MM.1S (cell line): Measurements from ENCODE around the gene SLC1A2.

Experiments
- DNase-seq: peaks from one replicate; pipeline ENCODE4 v3.0.0-alpha.2; 2015
- H2AFZ ChIP-seq: fragments of 300-600 bp; sonication (generic); 2 replicates; pipeline ENCODE4 v1.6.0; 2016; ENCODE audit warnings: antibody characterized with exemption, low read length
- H3F3A ChIP-seq: fragments of 300-600 bp; sonication (generic); 2 replicates; pipeline ENCODE4 v1.6.1; 2016; ENCODE audit warnings: mild to moderate bottlenecking, antibody characterized with exemption, low read length, moderate library complexity, mixed read lengths; ENCODE audit not compliant: insufficient read depth
- H3K27ac ChIP-seq: fragments of 300-600 bp; sonication (generic); 2 replicates; pipeline ENCODE4 v1.5.1; 2016; ENCODE audit warnings: mild to moderate bottlenecking, low read length
- H3K27me3 ChIP-seq: fragments of 300-600 bp; sonication (generic); replicated peaks from 2 replicates; pipeline ENCODE4 v1.6.0; 2016; ENCODE audit warnings: low read length; ENCODE audit not compliant: insufficient read depth
- H3K36me3 ChIP-seq: fragments of 300-600 bp; sonication (generic); replicated peaks from 2 replicates; pipeline ENCODE4 v1.6.1; 2016; ENCODE audit warnings: mild to moderate bottlenecking, low read length, mixed read lengths; ENCODE audit not compliant: insufficient read depth
- H3K4me1 ChIP-seq: fragments of 300-600 bp; sonication (generic); 2 replicates; pipeline ENCODE4 v1.6.1; 2016; ENCODE audit warnings: low read length, mixed read lengths
- H3K4me2 ChIP-seq: fragments of 300-600 bp; sonication (generic); 2 replicates; pipeline ENCODE4 v1.6.0; 2016; ENCODE audit warnings: low read depth, low read length
- H3K4me3 ChIP-seq: fragments of 300-600 bp; sonication (generic); 2 replicates; pipeline ENCODE4 v1.5.1; 2016; ENCODE audit warnings: low read length, mixed read lengths
- H3K79me2 ChIP-seq: fragments of 300-600 bp; sonication (generic); 2 replicates; pipeline ENCODE4 v1.6.1; 2016; ENCODE audit warnings: mixed run types, low read length, mixed read lengths
- H3K9ac ChIP-seq: fragments of 300-600 bp; sonication (generic); 2 replicates; pipeline ENCODE4 v1.6.1; 2016; ENCODE audit warnings: low read length, mixed read lengths
- H3K9me2 ChIP-seq: fragments of 300-600 bp; sonication (generic); replicated peaks from 2 replicates; pipeline ENCODE4 v1.6.1; 2016; ENCODE audit warnings: mild to moderate bottlenecking, low read length, mixed read lengths; ENCODE audit not compliant: insufficient read depth
- H3K9me3 ChIP-seq: fragments of 300-600 bp; sonication (generic); replicated peaks from 2 replicates; pipeline ENCODE4 v1.6.1; 2016; ENCODE audit warnings: mild to moderate bottlenecking, low read length, mixed read lengths; ENCODE audit not compliant: insufficient read depth
- H4K20me1 ChIP-seq: fragments of 300-600 bp; sonication (generic); 2 replicates; pipeline ENCODE4 v1.6.1; 2016; ENCODE audit warnings: mild to moderate bottlenecking, low read length, moderate library complexity, mixed read lengths; ENCODE audit not compliant: insufficient read depth
- CTCF ChIP-seq: fragments of 300-600 bp; sonication (generic); IDR thresholded peaks from 2 replicates; pipeline ENCODE4 v1.5.1; 2016; ENCODE audit warnings: antibody characterized with exemption, low read length, mixed read lengths
- EZH2 ChIP-seq: fragments of 300-600 bp; sonication (generic); optimal IDR thresholded peaks from 2 replicates; pipeline ENCODE3; 2017; ENCODE audit warnings: low read depth, mild to moderate bottlenecking, antibody characterized with exemption, low read length, mixed read lengths
- EZH2phosphoT487 ChIP-seq: fragments of 300-600 bp; sonication (generic); IDR thresholded peaks from 2 replicates; pipeline ENCODE4 v1.6.1; 2018; ENCODE audit warnings: antibody characterized with exemption, low read length

Gene SLC1A2

GRCh38 chr11:35326266-35326879 lies 93.0 kb downstream of the SLC1A2 start:
- no peak for TF ChIP-seq CTCF
- TF ChIP-seq EZH2: no peak
- TF ChIP-seq EZH2phosphoT487: no peak
- no peak overlapping the region for H3K9ac ChIP-seq
- H3K4me3 ChIP-seq: no peak overlapping the region
- H2AFZ ChIP-seq: no peak overlapping the region
- peaks cover 16% of the 10 kb centered on the region for H3K4me1 ChIP-seq
- no peak overlapping the region for H3K27ac ChIP-seq
- H4K20me1 ChIP-seq: no peaks in the 10 kb centered on the region
- no peaks in the 10 kb centered on the region for H3K36me3 ChIP-seq
- no peaks in the 10 kb centered on the region for H3K9me2 ChIP-seq
- no peaks in the 10 kb centered on the region for H3K9me3 ChIP-seq
- H3F3A ChIP-seq: no peaks in the 10 kb centered on the region
- no peak overlapping the region for H3K4me2 ChIP-seq
- no peak for DNase-seq
- H3K79me2 ChIP-seq: no peaks in the 10 kb centered on the region
- no peaks in the 10 kb centered on the region for H3K27me3 ChIP-seq

- no peak overlapping the region for H3K27ac ChIP-seq
- H3K9ac ChIP-seq: no peak overlapping the region
- no peak overlapping the region for H3K4me2 ChIP-seq
- no peak overlapping the region for H3K4me3 ChIP-seq
- H3K36me3 ChIP-seq: no peaks in the 10 kb centered on the region
- TF ChIP-seq EZH2phosphoT487: no peak
- TF ChIP-seq EZH2: no peak
- no peak for TF ChIP-seq CTCF
- H3K4me1 ChIP-seq: 0 out of 2 replicates have a peak, but pooled peaks cover 2% of the 10 kb centered on the region
- no peaks in the 10 kb centered on the region for H3F3A ChIP-seq
- no peaks in the 10 kb centered on the region for H3K79me2 ChIP-seq
- no peak overlapping the region for H2AFZ ChIP-seq
- DNase-seq: no peak
- no peaks in the 10 kb centered on the region for H3K9me2 ChIP-seq
- H3K9me3 ChIP-seq: no peaks in the 10 kb centered on the region
- H4K20me1 ChIP-seq: no peaks in the 10 kb centered on the region
- no peaks in the 10 kb centered on the region for H3K27me3 ChIP-seq
These were observed 94.4 kb downstream of the SLC1A2 start for GRCh38 chr11:35324981-35325380.

GRCh38 chr11:35324183-35324886 lies 95.0 kb downstream of the SLC1A2 start:
- H3K9ac ChIP-seq: no peak overlapping the region
- no peak overlapping the region for H2AFZ ChIP-seq
- no peak overlapping the region for H3K4me3 ChIP-seq
- no peaks in the 10 kb centered on the region for H4K20me1 ChIP-seq
- no peaks in the 10 kb centered on the region for H3K27me3 ChIP-seq
- H3F3A ChIP-seq: no peaks in the 10 kb centered on the region
- TF ChIP-seq CTCF (no peak), EZH2 (no peak), EZH2phosphoT487 (no peak)
- no peak for DNase-seq
- H3K79me2 ChIP-seq: no peaks in the 10 kb centered on the region
- no peaks in the 10 kb centered on the region for H3K36me3 ChIP-seq
- H3K9me3 ChIP-seq: no peaks in the 10 kb centered on the region
- H3K27ac ChIP-seq: no peak overlapping the region
- H3K9me2 ChIP-seq: no peaks in the 10 kb centered on the region
- no peak overlapping the region for H3K4me2 ChIP-seq
- H3K4me1 ChIP-seq: no peaks in the 10 kb centered on the region
